B cell (primary cell): ENCODE data around the gene ENOX1. TPM values are rescaled to one million over a fixed set of nuclear protein-coding genes. Genes with fewer than 3 reads are reported as not detected.

Experiments
- ATAC-seq: fragments of 200-7000 bp; cut with Tn5 transposase; one replicate; pipeline ENCODE4 v1.10.0; 2021; ENCODE audit warnings: low read depth, mild to moderate bottlenecking, moderate number of reproducible peaks, moderate library complexity
- CTCF ChIA-PET: fragments of 350-600 bp; sonication (Branson Sonifier 250); formaldehyde crosslinking; loops from one replicate; lab custom pipeline; 2021; ENCODE audit warnings: antibody characterized with exemption, inconsistent platforms; lab: Charles Lee
- POLR2A ChIA-PET: fragments of 350-600 bp; sonication (Branson Sonifier 250); formaldehyde crosslinking; loops from one replicate; lab custom pipeline; 2021; ENCODE audit warnings: antibody characterized with exemption; lab: Charles Lee
- DNase-seq: peaks from one replicate; pipeline ENCODE4 v3.0.0; 2013
- H2AFZ ChIP-seq: 2 replicates; pipeline ENCODE4 v1.6.1; 2012; ENCODE audit warnings: mild to moderate bottlenecking, low read depth, low read length; ENCODE audit not compliant: insufficient read depth, poor library complexity, severe bottlenecking
- H3K27ac ChIP-seq, 2 donors: 1 replicate in 1 of 2; 2 replicates in 1 of 2; pipeline ENCODE4 v1.5.1; 2012 to 2013; ENCODE audit warnings: low read length in 2 of 2, mild to moderate bottlenecking in 2 of 2, moderate library complexity in 1 of 2
- H3K27me3 ChIP-seq, 4 experiments: fragments of 200-600 bp in 1 of 4; sonication (generic) in 1 of 4; replicated peaks in 1 of 4; 1 replicate in 2 of 4; 2 replicates in 2 of 4; pipeline versions ENCODE4 v1.6.1 to v1.7.0; 2013 to 2016; ENCODE audit warnings: low read length in 3 of 4, mild to moderate bottlenecking in 2 of 4, mixed read lengths in 1 of 4, moderate library complexity in 1 of 4; ENCODE audit not compliant: insufficient read depth in 4 of 4, control insufficient read depth in 3 of 4; ENCODE audit errors: control extremely low read depth in 1 of 4
- H3K36me3 ChIP-seq, 2 experiments: replicated peaks in 1 of 2; 1 replicate in 1 of 2; 2 replicates in 1 of 2; pipeline versions ENCODE4 v1.6.1 to v1.7.1; 2013; ENCODE audit warnings: low read length in 1 of 2; ENCODE audit not compliant: insufficient read depth in 2 of 2, control insufficient read depth in 1 of 2; ENCODE audit errors: control extremely low read depth in 1 of 2, extremely low read depth in 1 of 2
- H3K4me1 ChIP-seq, 2 donors: fragments of 200-600 bp in 1 of 2; sonication (generic) in 1 of 2; 1 replicate in 1 of 2; 2 replicates in 1 of 2; pipeline versions ENCODE4 v1.5.1 to v1.6.1; 2013 to 2017; ENCODE audit warnings: low read length in 2 of 2; ENCODE audit not compliant: control insufficient read depth in 2 of 2, insufficient read depth in 2 of 2
- H3K4me2 ChIP-seq: replicated peaks from 2 replicates; pipeline ENCODE3; 2012; ENCODE audit warnings: mild to moderate bottlenecking, low read depth, low read length; ENCODE audit not compliant: poor library complexity, severe bottlenecking
- H3K4me3 ChIP-seq, 5 experiments: fragments of 200-600 bp in 1 of 5; sonication (generic) in 1 of 5; 1 replicate in 3 of 5; 2 replicates in 2 of 5; pipeline versions ENCODE4 v1.5.1 to v1.7.0; 2011 to 2016; ENCODE audit warnings: low read length in 4 of 5, mild to moderate bottlenecking in 4 of 5, low read depth in 2 of 5, control low read depth in 1 of 5, moderate library complexity in 1 of 5; ENCODE audit not compliant: insufficient read depth in 1 of 5; ENCODE audit errors: control extremely low read depth in 1 of 5, extremely low read depth in 1 of 5
- H3K79me2 ChIP-seq: fragments of 200-600 bp; sonication (generic); one replicate; pipeline ENCODE4 v1.6.0; 2016; ENCODE audit warnings: low read length; ENCODE audit not compliant: control insufficient read depth, insufficient read depth
- H3K9ac ChIP-seq: fragments of 200-600 bp; sonication (generic); 2 replicates; pipeline ENCODE4 v1.6.1; 2017; ENCODE audit warnings: mild to moderate bottlenecking, low read length, moderate library complexity
- H3K9me3 ChIP-seq, 3 donors: one replicate each; pipeline versions ENCODE4 v1.6.1 to v1.7.1; 2013; ENCODE audit warnings: low read length in 2 of 3; ENCODE audit not compliant: control insufficient read depth in 2 of 3, insufficient read depth in 1 of 3; ENCODE audit errors: control extremely low read depth in 1 of 3
- H4K20me1 ChIP-seq: 2 replicates; pipeline ENCODE4 v1.6.0; 2012; ENCODE audit warnings: mild to moderate bottlenecking, low read length; ENCODE audit not compliant: insufficient read depth, control insufficient read depth, poor library complexity, severe bottlenecking
- H3K27ac Mint-ChIP-seq: one replicate; pipeline ENCODE4 v1.8.0; 2021; ENCODE audit warnings: mixed read lengths
- H3K27me3 Mint-ChIP-seq: one replicate; pipeline ENCODE4 v1.8.0; 2021; ENCODE audit warnings: mixed read lengths
- H3K4me1 Mint-ChIP-seq: one replicate; pipeline ENCODE4 v1.8.0; 2021; ENCODE audit warnings: mixed read lengths
- H3K4me3 Mint-ChIP-seq: one replicate; pipeline ENCODE4 v1.8.0; 2021; ENCODE audit warnings: mixed read lengths
- H3K9me3 Mint-ChIP-seq: one replicate; pipeline ENCODE4 v1.8.0; 2022; ENCODE audit warnings: mixed read lengths; ENCODE audit not compliant: insufficient read depth
- EZH2 ChIP-seq: IDR thresholded peaks from 2 replicates; pipeline ENCODE4 v1.6.1; 2012; ENCODE audit warnings: borderline replicate concordance, low read depth, mild to moderate bottlenecking, moderate library complexity, low read length; ENCODE audit not compliant: insufficient read depth, poor library complexity, severe bottlenecking
- WGBS: methylation state at CpG from one replicate; pipeline ENCODE4 v1.1.5; 2013; ENCODE audit warnings: missing lambda C conversion rate; ENCODE audit not compliant: insufficient coverage; 5-methylcytosine and 5-hydroxymethylcytosine counted together
- intact Hi-C: fragments of 100-400 bp; cut with micrococcal nuclease; formaldehyde crosslinking; loops from one replicate; pipeline ENCODE4 v1.10.0; 2022
- polyA plus RNA-seq: library from polyadenylated mRNA; depleted of rRNA; stranded (reverse); fragments of >200 nt; gene quantifications from 2 replicates; pipeline ENCODE4 v1.2.3, GENCODE V29; 2012
- total RNA-seq, 2 donors: library from RNA; stranded (reverse); fragments of 120-200 nt in 1 of 2; gene quantifications; 1 replicate in 1 of 2; 2 replicates in 1 of 2; pipeline versions ENCODE4 v1.2.3 to v1.2.4, GENCODE V29; 2013 to 2022
- TF ChIP-seq, protein P1 (sequence below): fragments of 200-600 bp; IDR thresholded peaks from one replicate; pipeline ENCODE4 v1.8.0; 2022; ENCODE audit warnings: antibody characterized with exemption, mild to moderate bottlenecking

The ENOX1 gene
- total and polyA plus RNA-seq, 2 donors (not counting 1 experiment from before 2014, with no cell fraction given) = not detected

DNA sequence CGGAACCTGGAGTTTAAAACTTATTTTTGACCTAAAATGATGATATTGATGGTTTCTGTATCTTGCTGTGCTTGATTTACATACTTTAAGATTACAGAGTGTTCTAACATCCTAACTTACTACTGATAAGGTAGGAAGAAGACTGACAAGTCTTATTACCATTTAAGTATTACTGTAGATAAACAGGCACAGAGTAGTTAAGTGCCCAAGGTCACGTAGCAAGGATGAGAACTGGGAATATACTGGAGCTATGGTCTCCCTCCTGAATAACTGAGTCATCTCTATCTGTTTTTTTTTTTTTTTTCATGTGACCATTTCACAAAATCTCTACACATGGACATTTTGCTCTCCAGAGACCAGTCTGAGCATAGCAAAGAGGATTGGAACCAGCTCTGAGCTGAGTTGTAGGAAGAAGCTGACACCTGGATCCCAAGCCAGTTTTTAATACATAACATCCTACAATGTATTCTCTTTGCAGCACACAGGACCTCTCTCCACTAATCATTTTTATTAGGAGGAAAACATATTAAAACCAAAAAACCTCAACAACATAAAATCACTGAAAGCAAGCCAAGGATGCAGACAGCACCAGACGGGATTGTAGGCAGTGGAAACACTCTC, 589.9 kb downstream of the ENOX1 start:
- Mint-ChIP-seq H3K27ac (no peak overlapping the region), H3K4me1 (no peaks in the 10 kb centered on the region), H3K27me3 (peaks cover 36% of the 10 kb centered on the region), H3K9me3 (no peaks in the 10 kb centered on the region), H3K4me3 (no peak overlapping the region)
- Histone ChIP-seq H3K27ac (no peak overlapping the region), H3K4me2 (no peak overlapping the region), H3K9ac (no peak overlapping the region), H2AFZ (no peak overlapping the region), H3K27me3 (peaks cover 0 to 5% (median 0%) of the 10 kb centered on the region in 4 experiments), H3K36me3 (no peaks in the 10 kb centered on the region), H3K4me3 (no peak overlapping the region), H3K79me2 (no peaks in the 10 kb centered on the region), H3K9me3 (no peaks in the 10 kb centered on the region), H3K4me1 (no peaks in the 10 kb centered on the region), H4K20me1 (no peaks in the 10 kb centered on the region)
- intact Hi-C loops = no loop called here
- ChIA-PET CTCF (interaction anchor here (0.6 kb wide), 1 partner anchor 192 kb away, joined by 3 read pairs; no protein-coding TSS in a partner anchor), POLR2A (no interaction called here)
- no peak for DNase-seq
- no peak for ATAC-seq
- 80% methylated on average over 1 of the region's 3 CpGs for WGBS
- no peak for TF ChIP-seq EZH2
- TF ChIP-seq, protein P1, sequence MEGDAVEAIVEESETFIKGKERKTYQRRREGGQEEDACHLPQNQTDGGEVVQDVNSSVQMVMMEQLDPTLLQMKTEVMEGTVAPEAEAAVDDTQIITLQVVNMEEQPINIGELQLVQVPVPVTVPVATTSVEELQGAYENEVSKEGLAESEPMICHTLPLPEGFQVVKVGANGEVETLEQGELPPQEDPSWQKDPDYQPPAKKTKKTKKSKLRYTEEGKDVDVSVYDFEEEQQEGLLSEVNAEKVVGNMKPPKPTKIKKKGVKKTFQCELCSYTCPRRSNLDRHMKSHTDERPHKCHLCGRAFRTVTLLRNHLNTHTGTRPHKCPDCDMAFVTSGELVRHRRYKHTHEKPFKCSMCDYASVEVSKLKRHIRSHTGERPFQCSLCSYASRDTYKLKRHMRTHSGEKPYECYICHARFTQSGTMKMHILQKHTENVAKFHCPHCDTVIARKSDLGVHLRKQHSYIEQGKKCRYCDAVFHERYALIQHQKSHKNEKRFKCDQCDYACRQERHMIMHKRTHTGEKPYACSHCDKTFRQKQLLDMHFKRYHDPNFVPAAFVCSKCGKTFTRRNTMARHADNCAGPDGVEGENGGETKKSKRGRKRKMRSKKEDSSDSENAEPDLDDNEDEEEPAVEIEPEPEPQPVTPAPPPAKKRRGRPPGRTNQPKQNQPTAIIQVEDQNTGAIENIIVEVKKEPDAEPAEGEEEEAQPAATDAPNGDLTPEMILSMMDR = no peak

DNA sequence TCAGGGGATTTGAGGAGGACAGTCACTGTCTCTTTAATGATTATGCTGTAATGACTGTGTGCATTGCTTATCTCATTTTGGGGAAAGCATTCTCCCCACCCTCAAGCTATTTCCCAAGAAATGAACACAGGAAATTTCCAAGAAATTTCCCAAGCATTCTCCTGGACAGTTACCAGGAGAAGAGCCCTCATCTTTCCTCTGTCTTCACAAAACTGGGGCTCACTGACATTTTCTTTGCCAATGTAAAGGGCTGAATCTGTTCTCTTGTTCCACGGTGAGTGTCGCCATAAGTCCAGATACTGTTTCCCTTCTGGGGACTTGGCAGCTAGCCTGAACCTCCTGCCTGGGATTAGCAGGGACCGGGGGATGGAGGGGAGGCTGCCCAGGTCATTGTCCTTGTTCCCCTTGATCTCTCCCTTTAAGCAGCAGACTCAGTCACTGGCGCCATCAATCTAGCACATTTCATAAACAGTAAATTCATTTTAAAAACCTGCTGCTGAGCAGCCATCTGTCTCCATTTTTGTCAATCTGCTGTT, 590.6 kb downstream of the ENOX1 start:
- ChIA-PET POLR2A (no interaction called here), CTCF (no interaction called here)
- Mint-ChIP-seq H3K4me3 (no peak overlapping the region), H3K27ac (no peak overlapping the region), H3K9me3 (no peaks in the 10 kb centered on the region), H3K4me1 (no peaks in the 10 kb centered on the region), H3K27me3 (peaks cover 31% of the 10 kb centered on the region)
- Histone ChIP-seq H3K36me3 (no peaks in the 10 kb centered on the region), H3K9ac (no peak overlapping the region), H3K4me3 (no peak overlapping the region), H3K27me3 (peaks cover 0 to 3% (median 0%) of the 10 kb centered on the region in 4 experiments), H3K27ac (no peak overlapping the region), H3K4me2 (no peak overlapping the region), H4K20me1 (no peaks in the 10 kb centered on the region), H2AFZ (no peak overlapping the region), H3K4me1 (no peaks in the 10 kb centered on the region), H3K79me2 (no peaks in the 10 kb centered on the region), H3K9me3 (no peaks in the 10 kb centered on the region)
- WGBS = no CpG with 5 or more reads among the region's 4 CpGs
- ATAC-seq (no peak), DNase-seq (no peak)
- intact Hi-C loops = no loop called here
- TF ChIP-seq, protein P1 = no peak
- no peak for TF ChIP-seq EZH2
